Panc1 (cell line): ENCODE data around the gene RPS2.

Experiments
- POLR2AphosphoS5 ChIP-seq: IDR thresholded peaks from 2 replicates; pipeline ENCODE4 v1.6.1; 2012; ENCODE audit warnings: mild to moderate bottlenecking, low read depth, low read length, moderate library complexity
- TF ChIP-seq, protein P1 (sequence below): fragments of 450-650 bp; IDR thresholded peaks from 2 replicates; pipeline ENCODE4 v1.5.1; 2017; ENCODE audit warnings: mild to moderate bottlenecking

DNA sequence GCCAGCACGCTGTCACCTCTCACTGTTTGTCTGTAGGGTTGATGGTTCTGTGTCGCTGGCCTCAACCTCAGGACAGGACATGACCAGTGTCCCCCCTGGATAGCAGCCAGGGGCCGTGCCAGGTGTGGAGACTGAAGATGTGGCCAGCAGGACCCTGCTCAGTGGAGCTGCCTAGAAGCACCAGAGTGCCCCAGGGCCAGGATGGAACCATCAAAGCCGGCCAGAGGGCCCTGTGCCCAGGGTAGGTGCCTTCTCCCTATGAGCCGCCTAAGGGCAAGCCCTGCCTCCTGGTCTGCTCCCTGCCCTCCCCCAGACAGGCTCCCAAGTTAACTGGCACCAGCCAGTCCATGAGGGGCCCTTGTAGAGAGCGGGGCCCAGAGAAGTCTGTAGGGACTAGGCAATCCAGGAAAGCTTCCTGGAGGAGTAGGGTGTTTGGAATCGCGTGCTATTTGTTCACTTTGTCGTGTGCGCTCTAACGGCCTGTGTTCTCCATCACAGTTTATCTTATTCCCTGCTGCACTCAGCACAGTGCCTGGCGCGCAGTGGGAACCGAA lies 5.8 kb downstream of the RPS2 start:
- TF ChIP-seq, protein P1, sequence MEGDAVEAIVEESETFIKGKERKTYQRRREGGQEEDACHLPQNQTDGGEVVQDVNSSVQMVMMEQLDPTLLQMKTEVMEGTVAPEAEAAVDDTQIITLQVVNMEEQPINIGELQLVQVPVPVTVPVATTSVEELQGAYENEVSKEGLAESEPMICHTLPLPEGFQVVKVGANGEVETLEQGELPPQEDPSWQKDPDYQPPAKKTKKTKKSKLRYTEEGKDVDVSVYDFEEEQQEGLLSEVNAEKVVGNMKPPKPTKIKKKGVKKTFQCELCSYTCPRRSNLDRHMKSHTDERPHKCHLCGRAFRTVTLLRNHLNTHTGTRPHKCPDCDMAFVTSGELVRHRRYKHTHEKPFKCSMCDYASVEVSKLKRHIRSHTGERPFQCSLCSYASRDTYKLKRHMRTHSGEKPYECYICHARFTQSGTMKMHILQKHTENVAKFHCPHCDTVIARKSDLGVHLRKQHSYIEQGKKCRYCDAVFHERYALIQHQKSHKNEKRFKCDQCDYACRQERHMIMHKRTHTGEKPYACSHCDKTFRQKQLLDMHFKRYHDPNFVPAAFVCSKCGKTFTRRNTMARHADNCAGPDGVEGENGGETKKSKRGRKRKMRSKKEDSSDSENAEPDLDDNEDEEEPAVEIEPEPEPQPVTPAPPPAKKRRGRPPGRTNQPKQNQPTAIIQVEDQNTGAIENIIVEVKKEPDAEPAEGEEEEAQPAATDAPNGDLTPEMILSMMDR: no peak
- TF ChIP-seq POLR2AphosphoS5: no peak
